GM19035 (cell line): Measurements from ENCODE around the gene KRTAP4-5.
"Not testable (repeated sequence)": the region's sequence is repeated elsewhere in the genome, so short reads cannot be mapped to it uniquely, and the experiment has no call there.

Experiments used
- ATAC-seq: cut with Tn5 transposase; IDR thresholded peaks from one replicate; pipeline ENCODE4 v1.9.1; 2021; ENCODE audit not compliant: unreplicated experiment

KRTAP4-5 gene

GRCh38 chr17:41111151-41111885 is 38.3 kb downstream of the KRTAP4-5 start:
- ATAC-seq = no peak

GRCh38 chr17:41108728-41109386 is 40.8 kb downstream of the KRTAP4-5 start:
- not testable (repeated sequence) for ATAC-seq

- no peak for ATAC-seq
Measured at GRCh38 chr17:41107941-41108450, 41.6 kb downstream of the KRTAP4-5 start.

DNA sequence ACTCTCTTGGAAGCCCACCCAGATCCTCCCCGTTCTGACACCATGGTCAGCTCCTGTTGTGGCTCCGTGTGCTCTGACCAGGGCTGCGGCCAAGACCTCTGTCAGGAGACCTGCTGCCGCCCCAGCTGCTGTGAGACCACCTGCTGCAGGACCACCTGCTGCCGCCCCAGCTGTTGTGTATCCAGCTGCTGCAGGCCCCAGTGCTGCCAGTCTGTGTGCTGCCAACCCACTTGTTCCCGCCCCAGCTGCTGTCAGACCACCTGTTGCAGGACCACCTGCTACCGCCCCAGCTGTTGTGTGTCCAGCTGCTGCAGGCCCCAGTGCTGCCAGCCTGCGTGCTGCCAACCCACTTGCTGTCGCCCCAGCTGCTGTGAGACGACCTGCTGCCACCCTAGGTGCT is 44.3 kb downstream of the KRTAP4-5 start, which contains the start of gene KRTAP4-9:
KRTAP4-9 (plus strand) TSS at position 43 of the 400 bp plus-strand sequence; CDS start at position 43, 0 bp downstream.
- not testable (repeated sequence) for ATAC-seq

GRCh38 chr17:41104386-41105038 is 45.1 kb downstream of the KRTAP4-5 start:
- not testable (repeated sequence) for ATAC-seq

GRCh38 chr17:41103896-41104295 is 45.7 kb downstream of the KRTAP4-5 start:
- no peak for ATAC-seq

- ATAC-seq = no peak
Measured at GRCh38 chr17:41101586-41102259, 47.9 kb downstream of the KRTAP4-5 start, which contains the start of gene KRTAP4-16. KRTAP4-16 (minus strand) TSS chr17:41102209; CDS start chr17:41102209, 0 bp downstream.

- ATAC-seq = not testable (repeated sequence)
Measured at GRCh38 chr17:41099682-41100480, 49.7 kb downstream of the KRTAP4-5 start.
